Prostate gland (tissue), 2 donors: ENCODE data around the gene KCNN3. TPM values are rescaled to one million over a fixed set of nuclear protein-coding genes. Genes with fewer than 3 reads are reported as not detected.

Source experiments
- DNase-seq: peaks from one replicate; pipeline ENCODE4 v3.0.0-alpha.2; 2019; ENCODE audit warnings: low spot score
- H3K27ac ChIP-seq, 2 donors: fragments of 200-600 bp; sonication (generic); 2 replicates each; pipeline ENCODE4 v1.5.1; 2017 to 2019
- H3K27me3 ChIP-seq: fragments of 200-600 bp; sonication (generic); replicated peaks from 2 replicates; pipeline ENCODE4 v1.5.1; 2019; ENCODE audit not compliant: insufficient read depth
- H3K36me3 ChIP-seq, 2 donors: fragments of 200-600 bp; sonication (generic); 1 replicate in 1 of 2; 2 replicates in 1 of 2; pipeline versions ENCODE4 v1.5.1 to v1.8.1; 2017 to 2019
- H3K4me1 ChIP-seq: fragments of 200-600 bp; sonication (generic); replicated peaks from 2 replicates; pipeline ENCODE4 v1.5.1; 2019
- H3K4me3 ChIP-seq, 2 donors: fragments of 200-600 bp; sonication (generic); 2 replicates each; pipeline ENCODE4 v1.5.1; 2017 to 2019
- H3K9me3 ChIP-seq: fragments of 200-600 bp; sonication (generic); 2 replicates; pipeline ENCODE4 v1.5.1; 2017
- POLR2A ChIP-seq: fragments of 450-650 bp; IDR thresholded peaks from one replicate; pipeline ENCODE4 v1.6.1; 2016; ENCODE audit warnings: antibody characterized with exemption, mild to moderate bottlenecking
- POLR2AphosphoS5 ChIP-seq: sonication (generic); formaldehyde crosslinking; IDR thresholded peaks from one replicate; pipeline ENCODE4 v1.6.1; 2017; ENCODE audit warnings: antibody characterized with exemption
- WGBS: methylation state at CpG from one replicate; pipeline ENCODE4 v1.1.5; 2018; 5-methylcytosine and 5-hydroxymethylcytosine counted together
- intact Hi-C: fragments of 100-400 bp; cut with DNase I; formaldehyde crosslinking; loops from one replicate; pipeline ENCODE4 v1.14.2; 2022
- total RNA-seq, 2 donors: library from RNA; depleted of rRNA; stranded (reverse); fragments of >200 nt; gene quantifications; one replicate each; pipeline ENCODE4 v1.1.0, GENCODE V29; 2016
- TF ChIP-seq, protein P1 (sequence below), 4 experiments: fragments of 200-600 bp in 2 of 4; fragments of 450-650 bp in 2 of 4; sonication (generic) in 2 of 4; IDR thresholded peaks; 1 replicate in 3 of 4; 2 replicates in 1 of 4; pipeline ENCODE4 v1.5.1; 2016 to 2019; ENCODE audit warnings: antibody characterized with exemption in 4 of 4, mild to moderate bottlenecking in 2 of 4, moderate library complexity in 2 of 4

Gene KCNN3
- total RNA-seq, 2 donors from 2014 or later: 1.2 to 3.0 TPM

GRCh38 chr1:154706851-154707250 lies 163.2 kb downstream of the KCNN3 start:
- Histone ChIP-seq H3K9me3 (no peaks in the 10 kb centered on the region), H3K27ac (no peak overlapping the region), H3K4me3 (no peak overlapping the region), H3K27me3 (no peaks in the 10 kb centered on the region), H3K4me1 (no peaks in the 10 kb centered on the region), H3K36me3 (no peaks in the 10 kb centered on the region)
- intact Hi-C loops: no loop called here
- TF ChIP-seq, protein P1, sequence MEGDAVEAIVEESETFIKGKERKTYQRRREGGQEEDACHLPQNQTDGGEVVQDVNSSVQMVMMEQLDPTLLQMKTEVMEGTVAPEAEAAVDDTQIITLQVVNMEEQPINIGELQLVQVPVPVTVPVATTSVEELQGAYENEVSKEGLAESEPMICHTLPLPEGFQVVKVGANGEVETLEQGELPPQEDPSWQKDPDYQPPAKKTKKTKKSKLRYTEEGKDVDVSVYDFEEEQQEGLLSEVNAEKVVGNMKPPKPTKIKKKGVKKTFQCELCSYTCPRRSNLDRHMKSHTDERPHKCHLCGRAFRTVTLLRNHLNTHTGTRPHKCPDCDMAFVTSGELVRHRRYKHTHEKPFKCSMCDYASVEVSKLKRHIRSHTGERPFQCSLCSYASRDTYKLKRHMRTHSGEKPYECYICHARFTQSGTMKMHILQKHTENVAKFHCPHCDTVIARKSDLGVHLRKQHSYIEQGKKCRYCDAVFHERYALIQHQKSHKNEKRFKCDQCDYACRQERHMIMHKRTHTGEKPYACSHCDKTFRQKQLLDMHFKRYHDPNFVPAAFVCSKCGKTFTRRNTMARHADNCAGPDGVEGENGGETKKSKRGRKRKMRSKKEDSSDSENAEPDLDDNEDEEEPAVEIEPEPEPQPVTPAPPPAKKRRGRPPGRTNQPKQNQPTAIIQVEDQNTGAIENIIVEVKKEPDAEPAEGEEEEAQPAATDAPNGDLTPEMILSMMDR (IDR thresholded peaks at IDR 0.05): no peak
- TF ChIP-seq POLR2A: no peak
- no peak for TF ChIP-seq POLR2AphosphoS5
- WGBS: 85% methylated on average over 1 of the region's 1 CpG
- no peak for DNase-seq

DNA sequence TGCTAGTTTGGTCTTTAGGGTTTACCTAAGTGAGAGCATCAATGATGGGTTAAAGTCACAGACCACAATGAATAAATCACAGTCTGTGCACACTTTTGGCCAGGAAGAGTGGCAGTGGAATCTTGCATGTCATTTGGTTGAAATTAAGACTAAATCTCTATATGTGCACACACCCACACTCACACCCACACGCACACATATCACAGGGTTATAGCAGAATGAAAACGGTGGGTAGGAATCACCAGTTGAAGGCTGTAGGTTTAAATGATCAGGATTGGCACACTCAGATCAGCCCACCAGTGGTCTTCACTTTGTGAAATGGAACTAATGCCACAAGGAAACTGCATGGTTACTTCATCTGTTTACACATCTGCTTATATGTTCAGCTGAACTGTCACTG lies 164.5 kb downstream of the KCNN3 start:
- TF ChIP-seq POLR2AphosphoS5 (no peak), POLR2A (no peak)
- TF ChIP-seq, protein P1 (IDR thresholded peaks at IDR 0.05): no peak
- no peak overlapping the region for H3K27ac ChIP-seq
- no peaks in the 10 kb centered on the region for H3K4me1 ChIP-seq
- intact Hi-C loops: no loop called here
- WGBS: 87% methylated on average over 2 of the region's 2 CpGs
- no peak for DNase-seq
- no peaks in the 10 kb centered on the region for H3K27me3 ChIP-seq
- H3K4me3 ChIP-seq: no peak overlapping the region
- no peaks in the 10 kb centered on the region for H3K9me3 ChIP-seq
- H3K36me3 ChIP-seq: no peaks in the 10 kb centered on the region

GRCh38 chr1:154703170-154703569 lies 166.9 kb downstream of the KCNN3 start:
- 9% methylated on average over 5 of the region's 5 CpGs for WGBS

DNA sequence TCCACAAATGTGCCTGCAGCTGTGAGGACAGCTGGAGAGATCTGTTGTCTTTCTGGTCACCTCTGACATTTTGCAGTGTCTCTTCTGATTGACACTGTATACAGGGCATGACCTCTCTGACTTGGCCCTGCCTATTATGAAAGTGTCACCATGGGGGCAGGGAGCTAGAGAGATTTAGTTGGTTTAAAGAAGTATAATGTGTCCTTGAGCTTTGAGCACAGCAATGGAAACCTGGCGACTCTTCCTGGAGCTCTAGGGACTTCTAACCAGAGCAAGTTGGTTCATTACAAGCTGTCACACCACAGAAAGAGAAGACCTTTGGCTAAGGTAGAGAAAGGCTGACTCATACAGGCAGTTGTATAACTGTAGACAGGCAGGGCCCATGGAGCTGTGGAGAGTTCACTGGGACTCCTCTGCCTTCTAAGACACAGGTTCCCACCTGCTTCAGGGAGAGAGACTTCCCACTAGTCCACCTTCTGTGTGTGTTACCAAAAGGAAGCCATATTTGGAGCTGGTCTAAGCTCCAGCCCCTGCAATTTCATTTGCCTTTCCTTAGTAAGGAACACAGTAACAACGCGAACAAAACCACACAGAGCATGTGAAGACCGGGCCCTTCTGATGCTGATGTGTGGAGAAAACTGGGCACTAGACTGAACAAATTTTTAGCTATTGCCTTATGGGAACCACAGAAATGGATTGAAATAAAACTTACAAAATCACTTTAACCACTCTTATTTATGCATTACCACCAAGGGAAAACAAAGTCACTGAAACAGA lies 171.6 kb downstream of the KCNN3 start:
- no peaks in the 10 kb centered on the region for H3K9me3 ChIP-seq
- TF ChIP-seq, protein P1 (IDR thresholded peaks at IDR 0.05): no peak
- TF ChIP-seq POLR2AphosphoS5: no peak
- no peak for TF ChIP-seq POLR2A
- 92% methylated on average over 4 of the region's 4 CpGs for WGBS
- H3K36me3 ChIP-seq: no peaks in the 10 kb centered on the region
- no peaks in the 10 kb centered on the region for H3K4me1 ChIP-seq
- DNase-seq: no peak
- H3K4me3 ChIP-seq: no peak overlapping the region
- no peaks in the 10 kb centered on the region for H3K27me3 ChIP-seq
- intact Hi-C loops: no loop called here
- H3K27ac ChIP-seq: no peak overlapping the region

More at GRCh38 chr1:154703170-154703569, 166.9 kb downstream of the KCNN3 start:
- TF ChIP-seq POLR2A: no peak
- Histone ChIP-seq H3K36me3 (no peaks in the 10 kb centered on the region), H3K9me3 (no peaks in the 10 kb centered on the region), H3K4me1 (no peaks in the 10 kb centered on the region), H3K27me3 (no peaks in the 10 kb centered on the region), H3K4me3 (no peak overlapping the region), H3K27ac (no peak overlapping the region)
- DNase-seq: no peak
- intact Hi-C loops: no loop called here

DNA sequence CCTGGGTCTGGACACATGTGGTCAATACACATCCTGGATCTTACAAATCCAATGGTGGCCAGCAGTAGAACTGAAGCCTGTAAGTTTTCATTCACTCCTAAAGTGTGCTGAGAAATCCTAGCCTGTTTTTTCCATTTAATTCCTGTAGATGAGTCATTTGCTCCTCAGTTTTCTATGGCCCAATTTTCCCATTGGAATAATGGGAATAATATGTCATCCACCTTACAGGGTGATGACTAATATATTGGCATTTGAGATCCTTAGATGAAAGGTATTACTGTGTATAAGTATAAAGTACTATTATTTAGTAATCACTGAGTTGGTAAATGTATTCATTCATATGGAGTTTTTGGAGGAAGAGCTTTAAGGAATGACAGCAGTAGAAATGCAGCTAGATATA lies 172.4 kb downstream of the KCNN3 start:
- H3K27ac ChIP-seq: no peak overlapping the region
- intact Hi-C loops: no loop called here
- H3K4me3 ChIP-seq: no peak overlapping the region
- no peaks in the 10 kb centered on the region for H3K9me3 ChIP-seq
- no peak for DNase-seq
- H3K27me3 ChIP-seq: no peaks in the 10 kb centered on the region
- H3K4me1 ChIP-seq: no peaks in the 10 kb centered on the region
- TF ChIP-seq, protein P1 (IDR thresholded peaks at IDR 0.05): no peak
- TF ChIP-seq POLR2AphosphoS5: no peak
- TF ChIP-seq POLR2A: no peak
- no peaks in the 10 kb centered on the region for H3K36me3 ChIP-seq
